ENCODE data around the gene TCHH. TPM values are rescaled to one million over a fixed set of nuclear protein-coding genes. Genes with fewer than 3 reads are reported as not detected.

The TCHH gene
- total and polyA plus RNA-seq, 4 donors = 0.05 to 0.33 (median 0.08) TPM

DNA sequence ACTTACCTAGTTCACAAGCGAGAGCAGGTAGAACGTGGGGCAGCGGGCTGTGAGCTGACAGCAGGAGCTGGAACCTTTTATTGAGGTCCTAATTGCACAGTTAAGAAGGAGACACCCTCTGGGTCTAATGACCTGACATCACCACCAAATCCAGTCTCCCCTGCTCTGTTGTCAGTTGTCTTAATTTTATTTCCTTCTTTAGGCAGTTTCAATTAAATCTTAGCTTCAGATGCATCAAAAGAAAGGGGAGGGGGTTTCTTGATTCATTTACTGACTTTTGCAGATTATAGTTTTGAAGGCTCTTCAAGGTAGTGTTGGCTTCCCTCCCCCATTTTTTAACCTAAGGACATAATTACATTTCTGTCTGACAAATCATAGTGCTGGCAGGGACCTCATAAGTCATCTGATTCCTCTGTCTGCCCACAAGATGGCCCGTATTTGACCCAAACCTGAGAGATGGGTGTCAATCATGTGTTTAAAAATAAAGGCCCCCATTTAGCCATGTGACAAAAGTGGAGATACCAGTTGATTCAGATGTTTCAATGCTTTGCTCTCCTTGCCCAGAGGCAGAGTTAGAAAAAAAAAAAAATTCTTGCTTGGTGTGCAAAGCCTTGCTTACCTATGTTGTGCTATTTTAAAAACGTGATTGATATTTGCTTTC lies 26.1 kb downstream of the TCHH start, which contains the start of gene TCHHL1:
TCHHL1 (minus strand) TSS at position 51 of the 661 bp plus-strand sequence. CDS start 921 bp downstream, outside the sequence.
- Histone ChIP-seq H3K9ac (ENCODE audit: low read depth in 1 of 2, low read length in 2 of 2) (no peak within 1 kb of the TSS), H3K4me1 (ENCODE audit: control insufficient read depth in 4 of 4, insufficient read depth in 4 of 4, low read length in 3 of 4) (no peaks in the 10 kb centered on the region), H3K9me3 (ENCODE audit: control insufficient read depth in 4 of 4, low read length in 3 of 4) (no peaks in the 10 kb centered on the region), H3K27ac (ENCODE audit: low read depth in 1 of 2, low read length in 2 of 2) (no peak within 1 kb of the TSS), H3K27me3 (ENCODE audit: control insufficient read depth in 4 of 4, insufficient read depth in 4 of 4, low read length in 3 of 4) (peaks cover 0 to 6% (median 1%) of the 10 kb centered on the region in 4 donors), H3K36me3 (ENCODE audit: control insufficient read depth in 4 of 4, insufficient read depth in 3 of 4, low read depth in 1 of 4, low read length in 3 of 4) (no peaks in the 10 kb centered on the region), H3K4me3 (ENCODE audit: low read depth in 1 of 3, low read length in 3 of 3) (no peak within 1 kb of the TSS)
- WGBS = 69% methylated on average over 5 of the region's 5 CpGs
- DNase-seq (ENCODE audit: low spot score) = no peak
- no peak for TF ChIP-seq RXRA (IDR thresholded peaks at IDR 0.05)
- TF ChIP-seq, protein P1, sequence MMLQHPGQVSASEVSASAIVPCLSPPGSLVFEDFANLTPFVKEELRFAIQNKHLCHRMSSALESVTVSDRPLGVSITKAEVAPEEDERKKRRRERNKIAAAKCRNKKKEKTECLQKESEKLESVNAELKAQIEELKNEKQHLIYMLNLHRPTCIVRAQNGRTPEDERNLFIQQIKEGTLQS (IDR thresholded peaks at IDR 0.05) = no peak
- TF ChIP-seq, protein P2, sequence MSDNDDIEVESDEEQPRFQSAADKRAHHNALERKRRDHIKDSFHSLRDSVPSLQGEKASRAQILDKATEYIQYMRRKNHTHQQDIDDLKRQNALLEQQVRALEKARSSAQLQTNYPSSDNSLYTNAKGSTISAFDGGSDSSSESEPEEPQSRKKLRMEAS (IDR thresholded peaks at IDR 0.05) = no peak
- no peak for TF ChIP-seq FOXA1 (IDR thresholded peaks at IDR 0.05)
- TF ChIP-seq HNF4A (conservative IDR thresholded peaks at IDR 0.05) = no peak
- TF ChIP-seq, protein P3, sequence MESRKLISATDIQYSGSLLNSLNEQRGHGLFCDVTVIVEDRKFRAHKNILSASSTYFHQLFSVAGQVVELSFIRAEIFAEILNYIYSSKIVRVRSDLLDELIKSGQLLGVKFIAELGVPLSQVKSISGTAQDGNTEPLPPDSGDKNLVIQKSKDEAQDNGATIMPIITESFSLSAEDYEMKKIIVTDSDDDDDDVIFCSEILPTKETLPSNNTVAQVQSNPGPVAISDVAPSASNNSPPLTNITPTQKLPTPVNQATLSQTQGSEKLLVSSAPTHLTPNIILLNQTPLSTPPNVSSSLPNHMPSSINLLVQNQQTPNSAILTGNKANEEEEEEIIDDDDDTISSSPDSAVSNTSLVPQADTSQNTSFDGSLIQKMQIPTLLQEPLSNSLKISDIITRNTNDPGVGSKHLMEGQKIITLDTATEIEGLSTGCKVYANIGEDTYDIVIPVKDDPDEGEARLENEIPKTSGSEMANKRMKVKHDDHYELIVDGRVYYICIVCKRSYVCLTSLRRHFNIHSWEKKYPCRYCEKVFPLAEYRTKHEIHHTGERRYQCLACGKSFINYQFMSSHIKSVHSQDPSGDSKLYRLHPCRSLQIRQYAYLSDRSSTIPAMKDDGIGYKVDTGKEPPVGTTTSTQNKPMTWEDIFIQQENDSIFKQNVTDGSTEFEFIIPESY (IDR thresholded peaks at IDR 0.05) = no peak
- TF ChIP-seq SP1 (IDR thresholded peaks at IDR 0.05) = no peak
- no peak for TF ChIP-seq GABPA (IDR thresholded peaks at IDR 0.05 in 1 of 2, conservative IDR thresholded peaks at IDR 0.05 in 1 of 2)

DNA sequence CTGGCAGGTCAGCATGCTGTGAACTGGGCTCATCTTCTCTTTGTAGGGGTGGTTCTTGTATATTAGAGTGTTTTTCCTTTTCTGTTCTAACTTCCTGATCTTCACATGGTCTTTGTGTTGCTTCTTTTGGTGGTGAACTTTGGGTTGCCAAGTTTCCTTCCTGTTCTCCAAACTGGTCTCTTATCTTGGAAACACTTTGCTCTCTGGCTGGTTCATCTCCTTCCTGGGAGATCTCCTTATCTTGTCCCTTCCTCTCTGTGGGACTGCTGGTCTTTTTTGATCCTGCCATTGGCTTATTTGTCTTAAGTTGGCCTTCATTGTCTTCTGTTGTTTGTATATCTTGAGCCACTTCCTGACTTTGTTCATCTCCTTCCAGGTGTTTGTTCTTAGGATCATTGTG lies 28.5 kb downstream of the TCHH start:
- no peak for TF ChIP-seq NR2F2 (IDR thresholded peaks at IDR 0.05)
- TF ChIP-seq, protein P3 (IDR thresholded peaks at IDR 0.05) = no peak
- TF ChIP-seq FOXA2 (IDR thresholded peaks at IDR 0.05) = no peak
- TF ChIP-seq RXRA (IDR thresholded peaks at IDR 0.05) = no peak
- TF ChIP-seq, protein P4, sequence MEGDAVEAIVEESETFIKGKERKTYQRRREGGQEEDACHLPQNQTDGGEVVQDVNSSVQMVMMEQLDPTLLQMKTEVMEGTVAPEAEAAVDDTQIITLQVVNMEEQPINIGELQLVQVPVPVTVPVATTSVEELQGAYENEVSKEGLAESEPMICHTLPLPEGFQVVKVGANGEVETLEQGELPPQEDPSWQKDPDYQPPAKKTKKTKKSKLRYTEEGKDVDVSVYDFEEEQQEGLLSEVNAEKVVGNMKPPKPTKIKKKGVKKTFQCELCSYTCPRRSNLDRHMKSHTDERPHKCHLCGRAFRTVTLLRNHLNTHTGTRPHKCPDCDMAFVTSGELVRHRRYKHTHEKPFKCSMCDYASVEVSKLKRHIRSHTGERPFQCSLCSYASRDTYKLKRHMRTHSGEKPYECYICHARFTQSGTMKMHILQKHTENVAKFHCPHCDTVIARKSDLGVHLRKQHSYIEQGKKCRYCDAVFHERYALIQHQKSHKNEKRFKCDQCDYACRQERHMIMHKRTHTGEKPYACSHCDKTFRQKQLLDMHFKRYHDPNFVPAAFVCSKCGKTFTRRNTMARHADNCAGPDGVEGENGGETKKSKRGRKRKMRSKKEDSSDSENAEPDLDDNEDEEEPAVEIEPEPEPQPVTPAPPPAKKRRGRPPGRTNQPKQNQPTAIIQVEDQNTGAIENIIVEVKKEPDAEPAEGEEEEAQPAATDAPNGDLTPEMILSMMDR (IDR thresholded peaks at IDR 0.05; ENCODE audit: low read depth, low read length, missing input control) = no peak
- no peak for TF ChIP-seq GABPA (IDR thresholded peaks at IDR 0.05 in 1 of 2, conservative IDR thresholded peaks at IDR 0.05 in 1 of 2)
- TF ChIP-seq, protein P5, sequence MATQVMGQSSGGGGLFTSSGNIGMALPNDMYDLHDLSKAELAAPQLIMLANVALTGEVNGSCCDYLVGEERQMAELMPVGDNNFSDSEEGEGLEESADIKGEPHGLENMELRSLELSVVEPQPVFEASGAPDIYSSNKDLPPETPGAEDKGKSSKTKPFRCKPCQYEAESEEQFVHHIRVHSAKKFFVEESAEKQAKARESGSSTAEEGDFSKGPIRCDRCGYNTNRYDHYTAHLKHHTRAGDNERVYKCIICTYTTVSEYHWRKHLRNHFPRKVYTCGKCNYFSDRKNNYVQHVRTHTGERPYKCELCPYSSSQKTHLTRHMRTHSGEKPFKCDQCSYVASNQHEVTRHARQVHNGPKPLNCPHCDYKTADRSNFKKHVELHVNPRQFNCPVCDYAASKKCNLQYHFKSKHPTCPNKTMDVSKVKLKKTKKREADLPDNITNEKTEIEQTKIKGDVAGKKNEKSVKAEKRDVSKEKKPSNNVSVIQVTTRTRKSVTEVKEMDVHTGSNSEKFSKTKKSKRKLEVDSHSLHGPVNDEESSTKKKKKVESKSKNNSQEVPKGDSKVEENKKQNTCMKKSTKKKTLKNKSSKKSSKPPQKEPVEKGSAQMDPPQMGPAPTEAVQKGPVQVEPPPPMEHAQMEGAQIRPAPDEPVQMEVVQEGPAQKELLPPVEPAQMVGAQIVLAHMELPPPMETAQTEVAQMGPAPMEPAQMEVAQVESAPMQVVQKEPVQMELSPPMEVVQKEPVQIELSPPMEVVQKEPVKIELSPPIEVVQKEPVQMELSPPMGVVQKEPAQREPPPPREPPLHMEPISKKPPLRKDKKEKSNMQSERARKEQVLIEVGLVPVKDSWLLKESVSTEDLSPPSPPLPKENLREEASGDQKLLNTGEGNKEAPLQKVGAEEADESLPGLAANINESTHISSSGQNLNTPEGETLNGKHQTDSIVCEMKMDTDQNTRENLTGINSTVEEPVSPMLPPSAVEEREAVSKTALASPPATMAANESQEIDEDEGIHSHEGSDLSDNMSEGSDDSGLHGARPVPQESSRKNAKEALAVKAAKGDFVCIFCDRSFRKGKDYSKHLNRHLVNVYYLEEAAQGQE (IDR thresholded peaks at IDR 0.05) = no peak
- no peak for TF ChIP-seq EGR1 (IDR thresholded peaks at IDR 0.05; ENCODE audit: low read depth in 2 of 2)
- no peak for TF ChIP-seq JUND (IDR thresholded peaks at IDR 0.05)
- no peak for TF ChIP-seq YY1 (IDR thresholded peaks at IDR 0.05)
- TF ChIP-seq, protein P2 (IDR thresholded peaks at IDR 0.05) = no peak
- no peak for TF ChIP-seq TAF1 (conservative IDR thresholded peaks at IDR 0.05)
- TF ChIP-seq FOXA1 (IDR thresholded peaks at IDR 0.05) = no peak
- TF ChIP-seq HNF4G (IDR thresholded peaks at IDR 0.05) = no peak
- DNase-seq (ENCODE audit: low spot score) = no peak
- Histone ChIP-seq H3K9ac (ENCODE audit: low read depth in 1 of 2, low read length in 2 of 2) (no peak overlapping the region), H3K27ac (ENCODE audit: low read depth in 1 of 2, low read length in 2 of 2) (no peak overlapping the region), H3K4me3 (ENCODE audit: low read depth in 1 of 3, low read length in 3 of 3) (no peak overlapping the region), H3K27me3 (ENCODE audit: control insufficient read depth in 4 of 4, insufficient read depth in 4 of 4, low read length in 3 of 4) (peaks cover 0 to 6% (median 1%) of the 10 kb centered on the region in 4 donors), H3K36me3 (ENCODE audit: control insufficient read depth in 4 of 4, insufficient read depth in 3 of 4, low read depth in 1 of 4, low read length in 3 of 4) (no peaks in the 10 kb centered on the region), H3K4me1 (ENCODE audit: control insufficient read depth in 4 of 4, insufficient read depth in 4 of 4, low read length in 3 of 4) (no peaks in the 10 kb centered on the region), H3K9me3 (ENCODE audit: control insufficient read depth in 4 of 4, low read length in 3 of 4) (no peaks in the 10 kb centered on the region)

Data from liver (tissue), 9 donors.